ENCODE data around the gene OSBPL10. TPM values are rescaled to one million over a fixed set of nuclear protein-coding genes. Genes with fewer than 3 reads are reported as not detected.

The OSBPL10 gene
- total RNA-seq, 2 experiments from 2014 or later = 1.6 to 1.7 TPM

DNA sequence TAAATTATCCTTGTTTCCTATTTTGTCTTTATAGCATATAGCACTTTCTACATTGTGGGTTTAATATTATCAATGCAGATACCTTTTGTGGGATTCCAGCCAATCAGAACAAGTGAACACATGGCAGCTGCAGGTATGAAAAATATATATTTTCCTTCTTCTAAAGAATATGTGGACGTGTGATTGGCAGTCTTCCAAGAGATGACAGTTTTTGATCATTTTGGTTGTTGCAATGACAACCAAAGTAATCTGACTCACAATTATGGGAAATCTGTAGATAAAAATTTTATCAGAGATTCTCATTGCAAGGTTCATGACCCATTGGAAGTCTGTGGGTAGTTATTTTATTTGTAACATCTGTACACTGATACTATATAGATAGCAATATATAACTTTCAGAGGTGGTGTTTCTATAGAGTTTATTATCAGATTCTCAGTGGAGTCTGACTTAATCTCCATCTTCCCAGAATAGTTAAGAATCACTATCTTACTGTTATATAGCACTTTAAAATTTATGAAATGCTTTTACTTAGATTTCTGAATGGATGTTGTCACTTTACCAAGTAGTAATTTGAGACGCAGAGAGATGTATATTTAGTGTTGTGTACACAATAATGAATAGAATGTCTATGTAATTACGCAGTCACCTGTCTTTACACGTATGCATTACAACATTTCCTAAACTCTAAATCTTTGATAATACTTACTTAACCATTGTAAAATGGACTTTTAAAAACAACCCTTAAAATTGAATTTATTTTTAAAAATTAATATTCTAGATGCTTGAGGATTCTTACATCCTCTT lies 365.8 kb downstream of the OSBPL10 start:
- Mint-ChIP-seq H3K27ac (no peak overlapping the region), H3K9me3 (peaks cover 2% of the 10 kb centered on the region), H3K27me3 (no peaks in the 10 kb centered on the region), H3K4me1 (peaks cover 16% of the 10 kb centered on the region), H3K4me3 (no peak overlapping the region), H3K36me3 (ENCODE audit: low read depth) (peaks cover 68% of the 10 kb centered on the region)
- no peak for DNase-seq
- ChIA-PET POLR2A (interaction anchor here (1.0 kb wide), 1 partner anchor 84 kb away, joined by 3 read pairs; no protein-coding TSS in a partner anchor), CTCF (no interaction called here)

DNA sequence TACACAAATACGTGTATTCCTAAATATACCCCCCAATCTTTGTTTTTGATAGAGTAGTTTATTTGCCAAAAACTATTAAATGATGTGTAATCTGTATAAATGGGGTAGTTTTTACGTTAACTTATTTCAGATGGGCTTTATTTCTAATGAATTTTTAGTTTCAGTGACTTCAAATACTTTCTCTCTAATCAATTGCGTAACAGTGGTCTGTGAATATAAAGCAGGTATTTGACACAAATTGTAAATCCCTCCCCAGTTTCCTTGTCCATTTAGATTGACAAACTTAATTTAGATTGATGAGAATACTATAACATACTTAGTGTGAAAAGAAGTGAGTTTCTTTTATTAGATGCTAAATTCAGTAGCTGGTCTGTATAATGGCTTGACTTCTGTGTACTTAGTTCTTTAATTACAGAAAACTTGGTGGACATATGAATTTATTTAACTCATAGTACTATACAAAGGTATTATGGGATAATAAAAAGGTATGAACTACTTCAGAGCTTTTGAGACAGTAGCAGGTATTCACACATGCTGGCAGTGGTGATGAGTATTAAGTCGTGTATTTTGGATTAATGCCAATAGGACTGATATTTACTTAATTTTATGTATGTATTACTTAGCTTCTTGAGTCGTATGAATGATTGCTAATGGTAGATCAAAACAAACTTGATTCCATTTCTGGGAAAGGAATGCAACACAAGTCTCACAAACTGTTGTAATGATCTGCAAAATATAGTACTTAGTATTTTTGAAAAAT lies 366.7 kb downstream of the OSBPL10 start:
- ChIA-PET CTCF (no interaction called here), POLR2A (interaction anchor here (1.0 to 2.1 kb wide), 2 partner anchors 10 to 83 kb away, joined by 3 to 8 read pairs; no protein-coding TSS in a partner anchor)
- Mint-ChIP-seq H3K4me1 (peaks cover 18% of the 10 kb centered on the region), H3K27me3 (no peaks in the 10 kb centered on the region), H3K4me3 (no peak overlapping the region), H3K9me3 (peaks cover 2% of the 10 kb centered on the region), H3K27ac (no peak overlapping the region), H3K36me3 (ENCODE audit: low read depth) (peaks cover 70% of the 10 kb centered on the region)
- DNase-seq = no peak

DNA sequence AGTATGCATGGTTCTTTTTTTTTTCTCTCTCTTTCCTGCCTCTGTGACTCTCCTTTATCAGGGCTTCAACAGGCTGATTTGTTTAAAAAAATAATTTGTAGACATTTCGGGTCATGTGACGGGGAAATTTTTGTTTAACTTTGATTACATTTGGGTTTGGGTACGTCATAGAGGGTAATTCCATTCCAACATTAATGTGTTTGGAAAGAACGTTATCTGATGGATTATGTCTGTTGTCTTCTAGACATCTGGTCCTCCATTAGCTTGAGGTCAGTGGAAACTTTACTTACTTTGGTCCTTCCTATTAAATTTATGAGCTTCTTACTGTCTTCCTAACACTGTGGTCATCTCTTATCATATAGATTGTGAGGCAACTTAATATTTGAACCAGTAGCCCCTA lies 367.4 kb downstream of the OSBPL10 start:
- POLR2A ChIA-PET = interaction anchor here (2.1 kb wide), 1 partner anchor 11 kb away, joined by 8 read pairs; no protein-coding TSS in a partner anchor
- peaks cover 23% of the 10 kb centered on the region for H3K4me1 Mint-ChIP-seq
- H3K27ac Mint-ChIP-seq = no peak overlapping the region
- H3K36me3 Mint-ChIP-seq (ENCODE audit: low read depth) = peaks cover 69% of the 10 kb centered on the region
- CTCF ChIA-PET = no interaction called here
- H3K27me3 Mint-ChIP-seq = no peaks in the 10 kb centered on the region
- no peak for DNase-seq
- H3K9me3 Mint-ChIP-seq = peaks cover 2% of the 10 kb centered on the region
- no peak overlapping the region for H3K4me3 Mint-ChIP-seq

DNA sequence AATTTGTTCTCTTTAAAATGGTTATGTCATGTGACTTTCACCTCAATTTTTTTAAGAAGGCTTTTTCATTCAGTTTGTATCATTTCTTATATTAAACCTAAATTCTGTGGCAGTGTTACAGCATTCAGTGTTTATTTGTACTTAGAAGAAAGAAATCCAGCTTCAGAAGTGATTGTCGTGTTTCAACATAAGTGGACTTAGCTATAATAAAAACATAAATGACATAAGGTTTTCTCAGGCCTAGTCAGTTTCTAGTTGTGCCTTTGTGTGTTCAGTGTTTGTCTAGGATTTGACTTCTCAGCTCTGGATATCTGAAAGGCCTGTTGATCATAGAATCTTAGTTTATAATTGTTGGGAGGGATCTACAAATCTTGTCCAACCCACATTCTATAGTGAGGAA lies 367.9 kb downstream of the OSBPL10 start:
- ChIA-PET CTCF (no interaction called here), POLR2A (interaction anchor here (2.1 kb wide), 1 partner anchor 11 kb away, joined by 8 read pairs; no protein-coding TSS in a partner anchor)
- peaks cover 72% of the 10 kb centered on the region for H3K36me3 Mint-ChIP-seq (ENCODE audit: low read depth)
- no peaks in the 10 kb centered on the region for H3K27me3 Mint-ChIP-seq
- no peak for DNase-seq
- no peak overlapping the region for H3K27ac Mint-ChIP-seq
- peaks cover 28% of the 10 kb centered on the region for H3K4me1 Mint-ChIP-seq
- no peak overlapping the region for H3K4me3 Mint-ChIP-seq
- peaks cover 2% of the 10 kb centered on the region for H3K9me3 Mint-ChIP-seq

Other genes starting within 250 kb of the OSBPL10 start
- under 1 TPM; 0.08 to 0.13 TPM for gene ZNF860, start 488 bp upstream of the OSBPL10 start, total RNA-seq
- gene GPD1L, start 125.4 kb upstream of the OSBPL10 start, total RNA-seq = 10 to 100 TPM; 19.5 to 20.7 TPM